Measurements from ENCODE around the gene SHC3. TPM values are rescaled to one million over a fixed set of nuclear protein-coding genes. Genes with fewer than 3 reads are reported as not detected.

Gene SHC3
- total and polyA plus RNA-seq, 2 experiments from 2014 or later = 1.3 to 2.9 TPM

GRCh38 chr9:89025553-89025952 lies 153.1 kb downstream of the SHC3 start:
- no peak overlapping the region for H3K4me3 Mint-ChIP-seq
- H3K36me3 Mint-ChIP-seq (ENCODE audit: low read depth) = peaks cover 10% of the 10 kb centered on the region; the same call in 2 of the 3 replicates
- Histone ChIP-seq H3K27ac (ENCODE audit: low read depth) (no peak overlapping the region), H3K4me2 (no peak overlapping the region), H3K4me3 (no peak overlapping the region), H3K36me3 (ENCODE audit: insufficient read depth) (no peaks in the 10 kb centered on the region), H2AFZ (no peak overlapping the region), H3K4me1 (ENCODE audit: insufficient read depth) (0 out of 2 replicates have a peak, but pooled peaks cover 6% of the 10 kb centered on the region), H3K79me2 (replicated peaks; ENCODE audit: insufficient read depth) (no peaks in the 10 kb centered on the region), H3K27me3 (ENCODE audit: insufficient read depth) (no peaks in the 10 kb centered on the region), H4K20me1 (replicated peaks; ENCODE audit: insufficient read depth) (no peaks in the 10 kb centered on the region), H3K9me2 (ENCODE audit: insufficient read depth) (peaks cover 5% of the 10 kb centered on the region; the same call in 1 of the 2 replicates), H3F3A (replicated peaks; ENCODE audit: low read depth) (no peaks in the 10 kb centered on the region)
- TF ChIP-seq JUNB (IDR thresholded peaks at IDR 0.05; ENCODE audit: unreplicated experiment) (no peak), REST (IDR thresholded peaks at IDR 0.05; ENCODE audit: unreplicated experiment) (no peak), ETS1 (IDR thresholded peaks at IDR 0.05) (no peak), EZH2 (IDR thresholded peaks at IDR 0.05; ENCODE audit: low read depth, unreplicated experiment) (no peak)
- peaks cover 5% of the 10 kb centered on the region for H3K27me3 Mint-ChIP-seq (ENCODE audit: insufficient read depth, low read depth, poor library complexity)
- peaks cover 17% of the 10 kb centered on the region for H3K4me1 Mint-ChIP-seq
- ATAC-seq (no peak), DNase-seq (ENCODE audit: low spot score) (no peak)
- no peak overlapping the region for H3K27ac Mint-ChIP-seq
- H3K9me3 Mint-ChIP-seq = peaks cover 9% of the 10 kb centered on the region

GRCh38 chr9:89024727-89025126 lies 153.9 kb downstream of the SHC3 start:
- no peaks in the 10 kb centered on the region for H3K36me3 ChIP-seq (ENCODE audit: insufficient read depth)
- H3K4me2 ChIP-seq = no peak overlapping the region
- H3K27me3 Mint-ChIP-seq (ENCODE audit: insufficient read depth, low read depth, poor library complexity) = peaks cover 8% of the 10 kb centered on the region
- peaks cover 9% of the 10 kb centered on the region for H3K36me3 Mint-ChIP-seq (ENCODE audit: low read depth)
- H3F3A ChIP-seq (replicated peaks; ENCODE audit: low read depth) = no peaks in the 10 kb centered on the region
- no peak overlapping the region for H3K27ac Mint-ChIP-seq
- ATAC-seq (no peak), DNase-seq (ENCODE audit: low spot score) (no peak)
- H4K20me1 ChIP-seq (replicated peaks; ENCODE audit: insufficient read depth) = no peaks in the 10 kb centered on the region
- no peak overlapping the region for H3K4me3 ChIP-seq
- H3K27ac ChIP-seq (ENCODE audit: low read depth) = no peak overlapping the region
- no peaks in the 10 kb centered on the region for H3K79me2 ChIP-seq (replicated peaks; ENCODE audit: insufficient read depth)
- H3K4me1 Mint-ChIP-seq = peaks cover 17% of the 10 kb centered on the region
- H3K4me3 Mint-ChIP-seq = no peak overlapping the region
- no peaks in the 10 kb centered on the region for H3K27me3 ChIP-seq (ENCODE audit: insufficient read depth)
- 0 out of 2 replicates have a peak, but pooled peaks cover 6% of the 10 kb centered on the region for H3K4me1 ChIP-seq (ENCODE audit: insufficient read depth)
- peaks cover 5% of the 10 kb centered on the region; the same call in 1 of the 2 replicates for H3K9me2 ChIP-seq (ENCODE audit: insufficient read depth)
- H3K9me3 Mint-ChIP-seq = peaks cover 9% of the 10 kb centered on the region
- no peak overlapping the region for H2AFZ ChIP-seq
- TF ChIP-seq NANOG (IDR thresholded peaks at IDR 0.05; ENCODE audit: borderline replicate concordance) (no peak), STAT1 (IDR thresholded peaks at IDR 0.05; ENCODE audit: unreplicated experiment) (no peak), ZNF331 (CRISPR knock-in tag; IDR thresholded peaks at IDR 0.05; ENCODE audit: low read depth) (no peak), ZNF462 (CRISPR knock-in tag; IDR thresholded peaks at IDR 0.05) (no peak), ETS1 (IDR thresholded peaks at IDR 0.05) (no peak)

All from GM23338 (cell line).